GM12864 (cell line): Measurements from ENCODE around the gene RPL31.

ENCODE experiments used
- DNase-seq: peaks from one replicate; pipeline ENCODE4 v3.0.0-alpha.2; 2011; ENCODE audit warnings: low read depth
- H3K4me3 ChIP-seq: 2 replicates; pipeline ENCODE4 v1.5.1; 2011; ENCODE audit warnings: mild to moderate bottlenecking, low read depth, low read length, control low read depth
- TF ChIP-seq, protein P1 (sequence below): IDR thresholded peaks from 2 replicates; pipeline ENCODE4 v1.5.1; 2011; ENCODE audit warnings: low read depth, mild to moderate bottlenecking, moderate library complexity, low read length, control low read depth, inconsistent platforms; ENCODE audit errors: missing control alignments

RPL31 gene

GRCh38 chr2:100957996-100958653 is 44.0 kb upstream of the RPL31 start:
- H3K4me3 ChIP-seq: no peak overlapping the region
- no peak for DNase-seq
- TF ChIP-seq, protein P1, sequence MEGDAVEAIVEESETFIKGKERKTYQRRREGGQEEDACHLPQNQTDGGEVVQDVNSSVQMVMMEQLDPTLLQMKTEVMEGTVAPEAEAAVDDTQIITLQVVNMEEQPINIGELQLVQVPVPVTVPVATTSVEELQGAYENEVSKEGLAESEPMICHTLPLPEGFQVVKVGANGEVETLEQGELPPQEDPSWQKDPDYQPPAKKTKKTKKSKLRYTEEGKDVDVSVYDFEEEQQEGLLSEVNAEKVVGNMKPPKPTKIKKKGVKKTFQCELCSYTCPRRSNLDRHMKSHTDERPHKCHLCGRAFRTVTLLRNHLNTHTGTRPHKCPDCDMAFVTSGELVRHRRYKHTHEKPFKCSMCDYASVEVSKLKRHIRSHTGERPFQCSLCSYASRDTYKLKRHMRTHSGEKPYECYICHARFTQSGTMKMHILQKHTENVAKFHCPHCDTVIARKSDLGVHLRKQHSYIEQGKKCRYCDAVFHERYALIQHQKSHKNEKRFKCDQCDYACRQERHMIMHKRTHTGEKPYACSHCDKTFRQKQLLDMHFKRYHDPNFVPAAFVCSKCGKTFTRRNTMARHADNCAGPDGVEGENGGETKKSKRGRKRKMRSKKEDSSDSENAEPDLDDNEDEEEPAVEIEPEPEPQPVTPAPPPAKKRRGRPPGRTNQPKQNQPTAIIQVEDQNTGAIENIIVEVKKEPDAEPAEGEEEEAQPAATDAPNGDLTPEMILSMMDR: no peak

DNA sequence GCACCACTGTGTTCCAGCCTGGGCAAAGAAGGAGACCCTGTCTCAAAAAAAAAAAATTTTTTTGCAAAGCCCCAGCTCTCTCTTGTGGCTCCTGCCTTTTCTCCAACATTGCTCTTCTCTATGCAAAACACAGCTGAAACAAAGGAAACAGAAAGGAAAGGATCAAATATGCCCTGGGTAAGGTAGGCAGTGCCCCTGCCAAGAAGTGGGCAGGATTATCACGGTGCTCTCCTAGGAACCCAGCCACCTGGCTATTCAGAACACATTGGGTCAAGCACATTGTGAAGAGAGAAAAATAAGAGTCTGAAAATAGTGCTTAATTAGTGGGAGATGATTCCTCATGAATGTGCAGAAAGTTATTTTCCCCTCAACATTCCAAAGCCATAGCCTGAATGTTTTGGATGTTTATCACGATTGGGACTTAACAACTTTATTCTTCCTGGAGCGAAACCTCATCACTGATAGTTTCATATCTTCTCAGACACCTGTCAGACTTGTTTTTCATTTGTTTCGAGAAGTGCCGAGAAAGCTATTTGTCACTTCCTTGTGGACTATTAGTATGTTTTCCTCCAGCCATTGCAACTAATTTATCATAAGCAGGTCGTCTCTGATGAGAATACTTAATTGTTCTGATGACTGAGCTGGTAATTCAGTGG is 42.7 kb upstream of the RPL31 start:
- TF ChIP-seq, protein P1: no peak
- no peak overlapping the region for H3K4me3 ChIP-seq
- DNase-seq: no peak

GRCh38 chr2:100960688-100961087 is 41.4 kb upstream of the RPL31 start:
- no peak overlapping the region for H3K4me3 ChIP-seq
- DNase-seq: no peak
- TF ChIP-seq, protein P1: no peak

DNA sequence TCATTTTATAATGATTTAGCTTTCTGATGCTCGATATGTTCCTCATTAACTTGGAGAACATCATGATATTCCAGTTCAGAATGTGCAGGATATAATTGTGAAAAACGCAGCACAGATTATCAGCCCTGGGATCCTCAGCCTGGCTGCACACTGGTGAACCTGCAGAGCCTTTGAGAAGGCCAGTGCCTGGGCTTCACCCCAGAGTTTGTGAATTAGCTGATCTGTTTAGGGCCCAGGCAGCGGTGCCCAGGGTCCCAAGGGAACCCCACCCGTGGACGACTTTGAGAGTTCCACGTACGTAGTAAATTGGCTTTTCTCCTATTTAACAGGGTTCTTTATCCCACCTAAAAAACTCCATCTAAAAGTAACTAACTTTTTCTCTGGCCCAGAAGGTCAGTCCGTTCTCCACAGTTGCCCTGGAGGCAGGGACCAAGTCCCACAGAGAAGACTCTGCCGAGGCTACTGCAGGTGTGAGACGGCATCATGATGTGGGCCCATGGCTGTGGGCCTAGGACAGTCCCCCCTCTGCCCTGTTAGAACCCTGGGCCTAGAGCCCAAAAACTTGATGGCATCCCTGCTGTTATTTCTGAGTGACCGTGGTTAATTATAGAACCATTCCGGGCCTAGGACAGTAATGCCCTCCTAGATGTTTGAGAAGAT is 39.6 kb upstream of the RPL31 start:
- TF ChIP-seq, protein P1: no peak
- H3K4me3 ChIP-seq: no peak overlapping the region
- DNase-seq: no peak

- no peak overlapping the region for H3K4me3 ChIP-seq
- TF ChIP-seq, protein P1: no peak
- DNase-seq: no peak
Measured at GRCh38 chr2:100963026-100963375, 39.1 kb upstream of the RPL31 start.

DNA sequence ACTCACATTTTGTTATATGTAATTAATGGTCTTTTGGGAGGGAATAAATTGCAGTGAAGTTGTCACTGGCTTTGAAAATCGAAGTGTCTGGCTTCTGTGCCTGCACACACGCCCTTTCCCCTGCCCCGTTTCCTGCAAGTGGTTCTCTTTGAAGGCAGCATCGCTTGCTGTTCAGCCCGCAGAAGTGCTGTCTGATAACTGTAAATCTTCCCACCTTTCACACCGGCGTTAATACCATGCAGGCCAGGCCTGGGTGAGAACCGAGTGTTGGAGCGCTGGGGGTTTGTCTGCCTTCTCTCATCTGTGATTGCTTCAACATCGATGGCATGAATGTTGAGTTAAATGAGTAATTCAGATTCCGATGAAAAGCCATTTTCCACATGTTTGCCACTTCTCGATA is 37.9 kb upstream of the RPL31 start:
- H3K4me3 ChIP-seq: no peak overlapping the region
- no peak for DNase-seq
- TF ChIP-seq, protein P1: no peak

- no peak overlapping the region for H3K4me3 ChIP-seq
- no peak for DNase-seq
- TF ChIP-seq, protein P1: no peak
Measured at GRCh38 chr2:100964681-100965169, 37.4 kb upstream of the RPL31 start.
